ENCODE data around the gene TAF13. TPM values are rescaled to one million over a fixed set of nuclear protein-coding genes. Genes with fewer than 3 reads are reported as not detected.

The TAF13 gene
- total RNA-seq, 2 donors from 2014 or later, result 18.3 to 27.4 TPM

GRCh38 chr1:109104364-109105151, 28.8 kb upstream of the TAF13 start:
- Mint-ChIP-seq H3K4me1 (peaks cover 5% of the 10 kb centered on the region), H3K36me3 (ENCODE audit: low read depth) (peaks cover 46% of the 10 kb centered on the region), H3K27me3 (no peaks in the 10 kb centered on the region), H3K9me3 (no peaks in the 10 kb centered on the region), H3K4me3 (no peak overlapping the region), H3K27ac (no peak overlapping the region)
- no peak for ATAC-seq (replicated peaks)

- Mint-ChIP-seq H3K27me3 (no peaks in the 10 kb centered on the region), H3K4me3 (peak overlapping the region; percentile 94), H3K4me1 (peaks cover 5% of the 10 kb centered on the region)
Measured at GRCh38 chr1:109099938-109100773, 24.4 kb upstream of the TAF13 start.

DNA sequence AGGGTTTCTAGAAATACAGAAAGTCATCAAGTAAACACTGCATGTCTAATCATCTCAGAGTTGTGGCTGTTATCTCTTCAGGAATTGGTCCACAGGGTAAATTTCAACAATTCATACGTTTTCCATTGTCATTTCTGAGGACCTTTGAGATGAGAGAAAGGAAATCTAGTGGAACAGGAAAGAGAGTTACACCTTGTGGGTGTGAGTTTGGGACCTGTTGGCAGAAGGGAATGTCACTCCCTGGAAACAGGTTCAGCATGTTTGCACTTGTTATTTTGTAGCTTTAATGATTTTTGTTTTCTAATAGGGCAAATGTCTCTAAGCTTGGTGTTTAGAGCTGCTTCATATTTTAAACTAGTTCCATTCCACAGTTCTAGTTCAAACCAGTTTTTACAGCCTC, 20.3 kb upstream of the TAF13 start:
- H3K27ac Mint-ChIP-seq, result no peak overlapping the region
- H3K36me3 Mint-ChIP-seq (ENCODE audit: low read depth), result peaks cover 82% of the 10 kb centered on the region
- no peaks in the 10 kb centered on the region for H3K9me3 Mint-ChIP-seq
- no peak overlapping the region for H3K4me3 Mint-ChIP-seq
- H3K4me1 Mint-ChIP-seq, result peaks cover 22% of the 10 kb centered on the region
- ATAC-seq (replicated peaks), result no peak
- H3K27me3 Mint-ChIP-seq, result no peaks in the 10 kb centered on the region

More at GRCh38 chr1:109099938-109100773, 24.4 kb upstream of the TAF13 start:
- H3K36me3 Mint-ChIP-seq (ENCODE audit: low read depth), result peaks cover 73% of the 10 kb centered on the region
- ATAC-seq (replicated peaks), result peak; percentile 93
- peak overlapping the region; percentile 98 for H3K27ac Mint-ChIP-seq
- H3K9me3 Mint-ChIP-seq, result no peaks in the 10 kb centered on the region

DNA sequence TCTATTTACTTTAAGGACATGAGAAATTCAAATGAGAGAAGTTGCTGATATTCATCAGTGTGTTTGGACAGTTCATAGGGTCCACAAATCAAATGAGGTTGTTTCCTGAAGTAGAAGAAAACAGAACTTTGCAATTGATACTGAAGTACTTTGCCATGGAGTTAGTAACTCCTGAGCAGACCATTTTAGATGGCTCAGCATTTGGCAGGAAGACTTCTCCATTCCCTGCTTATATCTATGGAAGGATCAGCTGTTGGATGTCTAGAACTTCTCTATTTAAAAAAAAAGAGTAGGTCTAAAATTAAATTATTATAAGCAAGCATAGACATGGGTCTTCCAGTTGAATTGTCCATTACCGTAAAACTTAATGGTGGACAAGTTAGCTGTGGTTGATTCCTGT, 19.8 kb upstream of the TAF13 start:
- ATAC-seq (replicated peaks), result no peak
- peaks cover 22% of the 10 kb centered on the region for H3K4me1 Mint-ChIP-seq
- no peak overlapping the region for H3K27ac Mint-ChIP-seq
- H3K36me3 Mint-ChIP-seq (ENCODE audit: low read depth), result peaks cover 78% of the 10 kb centered on the region
- H3K4me3 Mint-ChIP-seq, result no peak overlapping the region
- no peaks in the 10 kb centered on the region for H3K9me3 Mint-ChIP-seq
- H3K27me3 Mint-ChIP-seq, result no peaks in the 10 kb centered on the region

- Mint-ChIP-seq H3K4me3 (no peak overlapping the region), H3K4me1 (peaks cover 20% of the 10 kb centered on the region), H3K27ac (no peak overlapping the region), H3K36me3 (ENCODE audit: low read depth) (peaks cover 72% of the 10 kb centered on the region), H3K9me3 (no peaks in the 10 kb centered on the region), H3K27me3 (no peaks in the 10 kb centered on the region)
- ATAC-seq (replicated peaks), result no peak
Measured at GRCh38 chr1:109094871-109095270, 19.1 kb upstream of the TAF13 start.

GRCh38 chr1:109094377-109094803, 18.6 kb upstream of the TAF13 start:
- Mint-ChIP-seq H3K27ac (no peak overlapping the region), H3K4me3 (no peak overlapping the region)

GRCh38 chr1:109091839-109092193, 16.0 kb upstream of the TAF13 start:
- Mint-ChIP-seq H3K9me3 (no peaks in the 10 kb centered on the region), H3K27ac (peak overlapping the region; percentile 98), H3K4me3 (peak overlapping the region; percentile 96), H3K27me3 (no peaks in the 10 kb centered on the region), H3K4me1 (peaks cover 17% of the 10 kb centered on the region), H3K36me3 (ENCODE audit: low read depth) (peaks cover 58% of the 10 kb centered on the region)
- peak; percentile 34 for ATAC-seq (replicated peaks)

More at GRCh38 chr1:109094377-109094803, 18.6 kb upstream of the TAF13 start:
- Mint-ChIP-seq H3K4me1 (peaks cover 17% of the 10 kb centered on the region), H3K36me3 (ENCODE audit: low read depth) (peaks cover 69% of the 10 kb centered on the region), H3K27me3 (no peaks in the 10 kb centered on the region), H3K9me3 (no peaks in the 10 kb centered on the region)
- no peak for ATAC-seq (replicated peaks)

DNA sequence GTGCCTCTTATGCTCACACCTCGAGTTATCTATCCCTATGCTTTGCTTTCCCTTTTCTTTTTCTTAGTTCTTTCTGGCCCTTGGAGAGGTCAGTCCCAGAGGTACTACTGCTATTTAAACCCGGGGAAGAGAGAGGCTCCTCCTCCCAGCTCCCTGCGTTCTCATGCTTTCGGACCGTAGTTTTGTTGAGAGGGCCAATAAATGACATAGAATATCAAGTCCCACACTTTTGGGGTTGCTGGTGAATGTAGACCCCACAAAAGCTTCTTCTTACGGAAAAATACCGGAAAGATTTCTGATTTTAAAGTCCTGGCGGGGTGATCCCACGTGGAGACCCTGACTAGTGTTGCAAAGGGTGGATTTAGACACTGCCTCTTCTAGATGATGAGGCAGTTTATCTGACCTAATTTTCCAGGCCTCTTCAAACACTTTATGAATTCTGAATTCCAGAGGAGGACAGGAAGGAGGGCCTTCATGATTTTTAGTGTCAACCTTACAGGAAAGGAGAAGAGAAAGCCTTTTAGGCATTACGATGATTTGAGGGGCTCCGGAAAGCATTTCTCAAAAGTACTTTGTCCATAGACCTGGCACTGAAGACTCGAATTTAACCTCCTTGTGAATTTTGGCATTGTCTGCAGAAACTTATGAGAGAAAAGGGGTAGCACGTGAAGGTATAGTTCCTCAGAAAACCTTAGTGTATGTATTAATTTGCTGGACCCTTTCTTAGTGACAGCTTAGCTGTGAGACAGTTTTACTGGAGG, 15.5 kb upstream of the TAF13 start:
- ATAC-seq (replicated peaks), result peak; percentile 61
- Mint-ChIP-seq H3K4me1 (peaks cover 17% of the 10 kb centered on the region), H3K9me3 (no peaks in the 10 kb centered on the region), H3K27ac (peak overlapping the region; percentile 98), H3K4me3 (peak overlapping the region; percentile 96), H3K36me3 (ENCODE audit: low read depth) (peaks cover 53% of the 10 kb centered on the region), H3K27me3 (no peaks in the 10 kb centered on the region)

- peaks cover 17% of the 10 kb centered on the region for H3K4me1 Mint-ChIP-seq
- peak within 1 kb of the TSS; percentile 96 for H3K4me3 Mint-ChIP-seq
- no peaks in the 10 kb centered on the region for H3K9me3 Mint-ChIP-seq
- peak within 1 kb of the TSS; percentile 98 for H3K27ac Mint-ChIP-seq
- H3K36me3 Mint-ChIP-seq (ENCODE audit: low read depth), result peaks cover 45% of the 10 kb centered on the region
- peak; percentile 93 for ATAC-seq (replicated peaks)
- H3K27me3 Mint-ChIP-seq, result no peaks in the 10 kb centered on the region
Measured at GRCh38 chr1:109090196-109091077, 14.6 kb upstream of the TAF13 start, which contains the start of gene TMEM167B. Gene TMEM167B, plus strand, starts transcription at chr1:109090764. Its CDS starts 109 bp downstream, at chr1:109090873.

DNA sequence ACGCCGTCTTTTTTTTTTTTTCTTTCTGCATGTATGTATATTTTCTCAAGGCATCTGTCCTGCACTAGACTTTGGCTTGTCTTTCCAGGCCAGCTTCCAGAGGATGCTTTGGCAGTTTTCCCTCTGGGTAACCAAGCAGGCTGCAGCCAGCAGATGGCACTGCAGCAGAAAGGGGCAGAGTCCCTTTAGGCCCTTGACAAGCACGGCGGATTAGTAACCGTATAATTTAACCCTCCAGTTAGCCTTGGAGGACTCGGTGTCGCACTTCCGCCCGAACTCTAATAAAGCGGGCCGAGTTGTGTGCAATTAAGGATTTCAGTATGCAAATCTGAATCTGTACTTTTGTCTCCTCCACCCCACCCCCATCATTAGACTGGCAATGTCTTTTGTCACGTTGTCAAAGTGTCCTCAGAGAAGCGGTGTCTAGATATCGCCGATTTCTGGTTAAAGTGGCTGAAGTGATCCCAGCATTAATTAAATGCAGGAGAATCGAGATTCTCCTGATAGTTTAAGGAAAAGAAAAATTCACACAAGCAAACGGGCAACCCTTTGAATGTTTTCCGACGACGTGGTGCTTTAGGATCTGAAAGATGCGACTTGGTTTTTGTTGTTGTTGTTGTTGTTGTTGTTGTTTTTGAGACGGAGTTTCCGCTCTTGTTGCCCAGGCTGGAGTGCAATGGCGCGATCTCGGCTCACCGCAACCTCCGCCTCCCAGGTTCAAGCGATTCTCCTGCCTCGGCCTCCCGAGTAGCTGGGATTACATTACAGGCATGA, 13.6 kb upstream of the TAF13 start:
- peak overlapping the region; percentile 96 for H3K4me3 Mint-ChIP-seq
- H3K27ac Mint-ChIP-seq, result peak overlapping the region; percentile 98
- H3K4me1 Mint-ChIP-seq, result peaks cover 17% of the 10 kb centered on the region
- no peak for ATAC-seq (replicated peaks)
- no peaks in the 10 kb centered on the region for H3K9me3 Mint-ChIP-seq
- peaks cover 34% of the 10 kb centered on the region for H3K36me3 Mint-ChIP-seq (ENCODE audit: low read depth)
- no peaks in the 10 kb centered on the region for H3K27me3 Mint-ChIP-seq

- no peaks in the 10 kb centered on the region for H3K36me3 Mint-ChIP-seq (ENCODE audit: low read depth)
- no peaks in the 10 kb centered on the region for H3K27me3 Mint-ChIP-seq
- H3K9me3 Mint-ChIP-seq, result no peaks in the 10 kb centered on the region
- H3K27ac Mint-ChIP-seq, result no peak overlapping the region
- peak; percentile 63 for ATAC-seq (replicated peaks)
- no peak overlapping the region for H3K4me3 Mint-ChIP-seq
- peaks cover 4% of the 10 kb centered on the region for H3K4me1 Mint-ChIP-seq
Measured at GRCh38 chr1:109084563-109085517, 9.0 kb upstream of the TAF13 start.

DNA sequence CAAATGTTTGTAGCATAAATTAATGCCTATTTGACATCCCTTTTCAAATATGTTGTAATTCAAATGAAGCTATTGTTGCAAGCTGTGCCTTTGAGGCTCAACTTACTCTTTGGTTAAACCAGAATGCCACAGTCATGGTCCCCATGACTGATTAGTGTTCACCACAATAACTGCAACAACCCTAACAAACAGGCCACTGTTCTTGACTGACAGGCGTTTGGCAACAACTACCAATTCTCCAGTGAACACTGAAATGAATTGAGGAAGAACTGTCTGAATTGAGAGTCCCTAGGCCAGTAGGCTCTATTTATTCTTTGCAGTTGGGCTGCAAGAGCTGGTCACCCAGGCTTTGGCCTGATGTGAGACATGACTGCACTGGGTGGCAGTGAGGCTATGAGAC, 8.1 kb upstream of the TAF13 start:
- Mint-ChIP-seq H3K9me3 (no peaks in the 10 kb centered on the region), H3K27ac (no peak overlapping the region), H3K4me1 (peaks cover 4% of the 10 kb centered on the region), H3K27me3 (no peaks in the 10 kb centered on the region), H3K36me3 (ENCODE audit: low read depth) (no peaks in the 10 kb centered on the region), H3K4me3 (no peak overlapping the region)
- no peak for ATAC-seq (replicated peaks)
